T-helper 1 cell treated with Interleukin-12 subunit alpha and Interleukin-12 subunit beta and Interleukin-4 antibody, amounts not matched to agents 30 ng/mL and 1 ng/mL, for 36 hours (primary cell): ENCODE results near the gene LAMB1. TPM values are rescaled to one million over a fixed set of nuclear protein-coding genes. Genes with fewer than 3 reads are reported as not detected.

ENCODE experiments used
- intact Hi-C: fragments of 100-400 bp; cut with micrococcal nuclease; formaldehyde crosslinking; loops from one replicate; pipeline ENCODE4 v1.15.1; 2024
- total RNA-seq: library from RNA; stranded (reverse); gene quantifications from 2 replicates; pipeline ENCODE4 v1.2.3, GENCODE V29; 2022

LAMB1 gene
- total RNA-seq, 1 donor from 2014 or later, result not detected

DNA sequence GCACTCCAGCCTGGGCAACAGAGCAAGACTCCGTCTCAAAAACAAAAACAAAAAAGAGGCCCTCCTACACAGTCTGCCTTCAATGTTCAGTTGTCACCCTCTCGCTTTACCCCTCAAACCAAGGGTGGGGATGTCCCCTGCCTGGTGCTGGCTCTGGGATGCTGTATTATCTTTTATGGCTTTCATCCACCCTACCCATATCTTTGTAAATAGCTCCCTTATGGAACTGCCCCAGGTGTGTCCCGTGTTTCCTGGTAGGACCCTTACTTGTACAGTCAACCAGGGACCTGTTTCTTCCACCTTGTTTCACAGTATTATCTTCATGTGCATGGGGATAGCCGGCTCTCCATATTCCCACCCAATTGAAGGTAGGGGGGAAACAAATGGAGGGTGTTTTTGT is 15.7 kb upstream of the LAMB1 start:
- intact Hi-C loops, result no loop called here

DNA sequence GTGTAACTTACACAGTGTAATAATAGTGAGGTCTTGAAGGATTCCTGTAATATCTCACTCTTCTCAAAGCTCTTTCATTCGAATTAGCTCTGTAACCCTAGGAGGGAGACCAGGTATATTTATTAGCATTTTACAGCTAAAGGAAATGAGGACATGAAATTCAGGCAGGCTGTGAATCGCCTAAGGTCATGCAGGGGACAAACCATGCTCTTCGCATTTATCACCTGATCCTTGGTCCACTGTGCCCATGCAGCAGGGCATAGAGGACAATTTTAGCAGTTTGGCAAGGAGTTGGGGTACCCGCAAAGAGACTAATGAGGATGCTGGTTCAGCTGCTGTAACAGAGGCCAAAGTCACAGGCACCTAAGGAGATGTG is 14.8 kb upstream of the LAMB1 start:
- intact Hi-C loops, result no loop called here

- intact Hi-C loops, result no loop called here
Observed at GRCh38 chr7:108016841-108017775, 14.1 kb upstream of the LAMB1 start.

GRCh38 chr7:108015740-108016139 is 12.8 kb upstream of the LAMB1 start:
- intact Hi-C loops, result no loop called here

GRCh38 chr7:108014747-108015682 is 12.1 kb upstream of the LAMB1 start:
- intact Hi-C loops, result no loop called here

DNA sequence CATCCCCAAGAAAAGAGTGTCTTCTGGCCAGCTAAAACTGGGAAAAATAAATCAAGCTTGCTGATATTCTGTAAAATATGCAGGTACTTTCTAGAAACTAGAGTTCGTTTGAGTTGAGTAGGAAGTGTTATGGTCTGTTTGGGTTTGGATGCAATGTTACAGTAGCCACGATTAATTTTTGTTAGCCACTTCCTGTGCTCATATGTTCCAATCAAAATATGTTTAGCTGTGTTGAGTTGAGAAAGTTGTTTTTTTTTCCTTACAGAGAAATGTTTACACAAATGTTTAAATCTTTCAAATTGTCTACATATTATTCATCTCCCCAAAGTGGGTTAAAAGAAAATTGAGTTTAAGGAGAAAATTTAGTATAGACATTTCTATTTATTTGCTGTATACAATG is 11.3 kb upstream of the LAMB1 start:
- intact Hi-C loops, result no loop called here

DNA sequence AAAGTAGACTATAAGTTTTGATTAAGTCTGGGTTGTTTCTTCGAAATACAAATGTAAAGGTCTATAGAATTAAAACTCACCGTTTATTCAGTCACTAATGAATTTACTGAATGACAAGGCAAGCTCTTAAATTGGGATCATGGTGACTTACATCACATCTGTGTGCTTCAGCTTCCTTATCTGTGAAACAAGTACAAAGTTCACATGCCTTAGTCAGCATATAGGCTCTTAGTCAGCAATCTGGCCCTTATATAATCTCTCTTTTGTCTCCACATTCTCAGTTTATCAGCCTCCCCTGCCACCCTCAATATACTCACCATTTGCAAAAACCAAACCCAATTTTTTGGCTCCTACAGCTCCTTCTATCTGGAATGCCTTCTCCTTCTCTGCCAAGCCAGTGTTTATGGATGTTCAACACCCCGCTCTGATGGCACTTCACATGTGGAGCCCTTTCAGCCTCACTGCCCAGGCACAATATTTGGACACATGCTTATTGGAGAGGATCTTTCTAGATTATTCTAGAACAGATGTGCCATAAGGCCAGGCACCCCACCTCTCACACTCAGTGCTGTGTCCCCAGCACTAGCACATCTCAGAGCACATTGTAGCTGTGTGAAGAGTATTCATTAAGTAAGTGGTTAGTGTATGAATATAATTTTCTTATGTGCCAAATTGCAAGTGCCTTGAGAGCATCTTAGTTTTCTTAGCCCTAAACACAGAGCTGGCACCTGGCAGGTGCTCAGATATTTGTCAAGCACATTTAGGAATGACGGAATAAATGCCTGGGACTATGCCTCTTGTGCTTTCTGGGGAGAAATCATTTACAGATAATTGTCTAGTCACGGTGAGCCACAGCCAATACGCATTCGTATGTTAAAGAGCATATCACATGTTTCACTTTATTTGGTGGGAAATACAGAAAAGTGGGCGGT is 9.8 kb upstream of the LAMB1 start:
- intact Hi-C loops, result no loop called here

- intact Hi-C loops, result no loop called here
Observed at GRCh38 chr7:108010377-108010776, 7.4 kb upstream of the LAMB1 start.

DNA sequence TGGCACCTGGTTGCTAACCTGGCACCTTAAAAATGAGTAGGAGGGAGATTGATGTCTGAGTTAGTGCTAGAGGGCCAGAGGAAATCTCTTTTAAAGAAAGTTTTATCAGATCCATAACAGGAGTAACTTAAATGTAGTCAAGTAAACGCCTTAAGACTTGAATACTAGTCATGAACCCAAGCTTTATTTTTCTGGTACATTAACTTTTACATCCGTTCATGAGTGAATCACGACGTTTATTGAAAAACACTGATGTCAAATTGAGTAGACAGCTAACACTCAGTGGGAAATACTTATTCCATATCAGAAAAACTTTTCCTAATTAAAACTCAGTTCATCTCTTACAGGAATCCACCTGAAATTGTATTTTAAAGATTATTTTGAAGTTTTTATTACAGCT is 6.9 kb upstream of the LAMB1 start:
- intact Hi-C loops, result no loop called here

- intact Hi-C loops, result no loop called here
Observed at GRCh38 chr7:108008827-108009226, 5.9 kb upstream of the LAMB1 start.

- intact Hi-C loops, result no loop called here
Observed at GRCh38 chr7:108008240-108008639, 5.3 kb upstream of the LAMB1 start.

GRCh38 chr7:108007762-108008161 is 4.8 kb upstream of the LAMB1 start:
- intact Hi-C loops, result no loop called here

DNA sequence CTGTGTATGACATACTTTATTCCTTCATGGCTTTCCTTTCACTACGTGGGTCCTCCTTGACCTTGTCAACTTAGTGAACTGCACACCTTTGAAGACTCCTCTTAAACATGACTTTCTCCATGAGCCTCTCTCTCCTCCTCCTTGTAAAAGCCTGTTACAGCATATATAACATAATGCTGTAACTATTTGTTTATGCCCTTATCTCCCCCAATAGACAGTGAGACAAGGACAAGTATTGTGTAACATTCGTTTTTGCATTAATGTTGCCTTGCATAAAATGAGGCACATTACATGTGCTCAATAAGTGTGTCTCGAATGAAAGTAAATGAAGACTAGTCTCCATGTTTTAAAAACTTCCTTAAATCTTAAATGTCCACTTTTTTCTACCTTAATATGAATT is 4.3 kb upstream of the LAMB1 start:
- intact Hi-C loops, result no loop called here

DNA sequence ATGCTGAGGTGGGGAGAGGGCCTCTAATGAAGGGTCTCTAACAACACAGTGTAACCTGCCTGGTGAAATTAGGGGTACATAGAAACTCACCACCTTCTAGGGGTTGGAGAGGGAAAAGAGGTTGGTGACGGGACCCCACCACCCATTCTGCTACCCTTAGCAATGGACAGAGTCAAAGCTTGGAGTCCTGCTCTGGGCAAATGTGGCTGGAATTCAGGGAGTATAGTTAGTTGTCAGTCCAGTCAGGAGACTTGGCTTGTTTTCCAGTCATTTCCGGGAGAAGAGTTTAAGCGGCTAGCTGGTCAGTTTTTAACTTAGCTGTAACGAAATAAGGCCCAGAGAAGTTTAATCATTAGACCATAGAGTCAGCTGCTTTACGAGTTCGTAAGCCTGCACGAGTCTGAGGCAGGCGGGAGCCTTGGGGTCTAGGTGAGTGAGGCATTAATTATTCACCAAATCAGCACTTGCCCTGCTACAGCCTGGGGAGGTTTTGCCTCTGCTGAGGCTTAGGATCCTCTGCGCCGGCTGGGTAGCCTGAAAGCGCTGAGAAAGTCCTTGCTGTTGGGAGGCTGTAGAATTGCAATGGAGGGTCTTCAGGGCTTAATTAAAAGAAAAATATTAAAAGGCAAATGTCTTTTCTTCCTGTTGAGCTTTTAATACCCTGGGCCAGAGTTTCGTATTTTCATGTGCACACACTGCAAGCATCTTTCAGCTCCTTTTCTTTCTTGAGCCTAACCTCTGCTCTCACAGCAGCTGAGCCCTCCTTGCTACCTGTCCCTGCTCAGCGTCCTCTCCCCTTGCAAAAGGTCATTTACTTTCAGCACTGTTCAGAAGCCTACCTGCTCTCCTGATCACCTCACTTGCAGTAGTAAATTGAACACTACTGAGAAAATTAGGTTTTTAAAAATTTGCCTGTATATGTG is 1.5 kb upstream of the LAMB1 start:
- intact Hi-C loops, result no loop called here

DNA sequence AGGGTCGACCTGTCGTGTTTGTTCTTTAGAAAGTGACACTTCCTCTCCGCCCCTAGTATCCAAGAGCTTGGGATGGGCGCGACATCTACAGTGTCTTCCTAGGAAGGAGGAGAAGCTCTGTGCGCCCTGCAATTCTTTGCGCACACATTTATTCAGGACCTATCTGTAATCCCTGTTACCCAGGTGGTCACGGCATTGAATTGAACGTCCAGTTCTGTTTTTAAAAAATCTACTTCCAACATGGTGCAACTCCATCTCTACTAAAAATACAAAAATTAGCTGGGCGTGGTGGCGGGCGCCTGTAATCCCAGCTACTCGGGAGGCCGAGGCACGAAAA is 606 bp upstream of the LAMB1 start:
- intact Hi-C loops, result no loop called here

DNA sequence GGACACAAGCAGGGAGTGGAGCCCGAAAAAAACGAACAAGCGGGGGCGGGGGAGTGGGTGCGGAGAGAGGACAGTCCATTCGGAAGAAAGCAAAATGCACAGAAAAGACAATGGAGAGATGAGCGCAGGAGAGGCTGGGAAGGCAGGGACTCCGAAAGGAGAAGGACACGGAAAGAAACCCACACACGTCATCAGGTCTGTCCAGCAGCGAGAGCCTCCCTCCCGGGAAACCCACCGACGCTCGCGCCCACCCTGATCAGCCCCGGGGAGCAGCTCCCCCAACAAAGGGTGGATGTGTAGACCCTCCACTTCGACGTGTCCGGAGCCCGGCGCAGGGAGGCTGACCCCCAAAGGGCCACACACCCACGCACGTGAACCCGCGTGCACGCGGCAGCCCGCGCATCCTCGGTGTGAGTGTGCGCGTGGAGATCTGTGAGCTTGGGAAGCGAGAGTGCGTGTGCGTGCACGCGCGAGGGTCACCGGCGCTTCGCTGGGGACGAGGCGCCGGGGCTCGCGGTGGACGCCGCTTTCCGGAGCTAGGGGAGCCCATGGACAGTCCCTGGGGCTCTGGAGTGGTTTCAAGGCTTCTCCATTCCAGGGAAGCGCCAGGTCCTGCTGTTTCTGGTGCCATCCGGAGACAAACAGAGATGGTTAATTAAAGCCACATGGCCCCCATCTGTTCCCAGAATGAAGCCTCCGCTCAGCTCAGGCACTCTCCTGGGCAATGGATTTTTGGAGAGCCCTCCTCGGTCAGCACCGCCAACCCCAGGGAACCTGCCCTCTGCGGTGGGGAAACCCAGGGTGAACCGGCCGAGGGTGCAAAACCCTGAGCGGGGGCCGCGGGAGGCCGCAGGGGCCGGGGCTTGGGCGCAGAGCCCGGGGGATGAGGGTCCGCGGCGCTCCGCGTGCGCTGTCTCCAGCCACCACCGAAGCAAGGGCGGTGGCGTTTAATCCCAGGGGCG is 916 bp downstream of the LAMB1 start:
- intact Hi-C loops, result no loop called here

DNA sequence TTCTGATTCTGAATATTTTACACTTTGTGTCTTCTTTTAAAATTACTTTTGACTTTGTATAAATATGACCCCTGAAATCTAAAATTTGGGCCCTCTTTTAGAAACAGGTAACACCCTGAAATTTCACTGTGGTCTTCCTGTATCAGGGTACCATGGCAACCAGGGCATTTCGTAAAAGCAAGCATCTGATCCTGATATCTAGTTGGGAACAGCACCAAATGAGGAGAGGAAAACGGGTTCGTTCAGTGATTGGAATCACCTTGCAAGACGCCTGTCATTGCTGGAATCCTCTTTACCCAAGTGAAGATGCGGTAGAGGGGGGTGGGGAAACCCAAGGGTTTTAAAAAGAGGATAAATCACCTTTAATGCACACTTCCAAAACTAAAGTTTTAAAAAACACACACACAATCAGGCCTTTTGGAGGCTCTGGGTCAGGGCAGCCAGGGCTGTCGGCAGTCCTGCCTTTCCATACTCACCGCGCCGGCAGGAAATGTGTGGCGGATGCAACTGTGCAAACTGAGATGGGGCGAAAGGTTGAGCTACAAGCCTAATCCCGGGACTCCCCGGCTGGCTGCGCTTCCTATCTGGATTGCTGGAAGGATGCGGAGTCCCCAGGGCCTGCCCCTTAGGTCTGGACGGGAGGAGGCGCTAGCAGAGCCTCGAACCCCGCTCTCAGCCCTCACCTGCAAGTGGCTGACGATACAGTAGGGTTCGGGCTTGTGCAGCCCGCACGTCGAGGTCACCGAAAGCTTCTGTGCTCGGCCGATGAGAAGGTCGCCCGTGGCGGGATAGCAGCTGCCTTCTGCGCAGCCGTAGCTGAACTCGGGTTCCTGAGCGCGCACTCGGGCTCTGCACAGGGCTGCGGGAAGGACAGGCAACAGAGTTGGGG is 1.8 kb downstream of the LAMB1 start:
- intact Hi-C loops, result no loop called here
